ENCODE data around the gene UTS2R.

Gene UTS2R

GRCh38 chr17:82355770-82356427 lies 15.7 kb upstream of the UTS2R start:
- H2BK5ac ChIP-seq (ENCODE audit: low read length) = peak overlapping the region; percentile 30
- no peak overlapping the region for H2AFZ ChIP-seq (ENCODE audit: low read length)
- no peak for DNase-seq (ENCODE audit: low spot score)
- H3K9ac ChIP-seq (ENCODE audit: low read depth, low read length, poor library complexity) = no peak overlapping the region
- no peak overlapping the region for H3K14ac ChIP-seq (ENCODE audit: low read length)
- H2BK15ac ChIP-seq (ENCODE audit: low read length) = peak overlapping the region; percentile 91
- H3K27me3 ChIP-seq (ENCODE audit: control insufficient read depth in 3 of 3, insufficient read depth in 3 of 3, low read depth in 1 of 3, low read length in 3 of 3) = peaks cover 0 to 3% (median 0%) of the 10 kb centered on the region in 3 experiments
- H2BK12ac ChIP-seq (ENCODE audit: low read length) = no peak overlapping the region
- WGBS, 2 donors (ENCODE audit: extremely low coverage in 2 of 2, insufficient read length in 2 of 2, insufficient replicate concordance in 1 of 2) = no CpG with 5 or more reads among the region's 11 CpGs
- H4K8ac ChIP-seq (ENCODE audit: low read depth, low read length) = no peak overlapping the region
- H3K4me3 ChIP-seq (ENCODE audit: low read length in 2 of 2) = no peak overlapping the region
- H3K4me1 ChIP-seq (ENCODE audit: control insufficient read depth in 2 of 2, insufficient read depth in 1 of 2, low read depth in 1 of 2, low read length in 2 of 2) = peaks cover 8 to 11% of the 10 kb centered on the region in 2 donors
- H3K9me3 ChIP-seq (replicated peaks in 1 of 2; ENCODE audit: control insufficient read depth in 2 of 2, insufficient read depth in 1 of 2, low read depth in 1 of 2, low read length in 2 of 2) = no peaks in the 10 kb centered on the region
- no peak overlapping the region for H2AK5ac ChIP-seq (ENCODE audit: low read depth, low read length)
- H3K36me3 ChIP-seq (replicated peaks in 1 of 2; ENCODE audit: control insufficient read depth in 2 of 2, insufficient read depth in 2 of 2, low read length in 2 of 2) = no peaks in the 10 kb centered on the region
- peak overlapping the region; percentile 16 for H4K91ac ChIP-seq (ENCODE audit: low read depth, low read length, poor library complexity)
- no peak overlapping the region for H3K4ac ChIP-seq (ENCODE audit: low read length)
- no peak overlapping the region for H3K4me2 ChIP-seq (ENCODE audit: insufficient read depth, low read length, poor library complexity, severe bottlenecking)
- no peak overlapping the region for H3K23ac ChIP-seq (ENCODE audit: low read depth, low read length, poor library complexity)
- H3K79me1 ChIP-seq (ENCODE audit: low read depth, low read length) = no peaks in the 10 kb centered on the region
- H3K18ac ChIP-seq (ENCODE audit: low read length) = peak overlapping the region; percentile 79
- H3K27ac ChIP-seq (replicated peaks; ENCODE audit: low read length) = no peak overlapping the region
- H2BK120ac ChIP-seq (ENCODE audit: low read depth, low read length) = no peak overlapping the region

- no peak overlapping the region for H3K27ac ChIP-seq (replicated peaks; ENCODE audit: low read length)
Measured at GRCh38 chr17:82356845-82357355, 14.7 kb upstream of the UTS2R start.

GRCh38 chr17:82357394-82357793 lies 14.2 kb upstream of the UTS2R start:
- H3K23ac ChIP-seq (ENCODE audit: low read depth, low read length, poor library complexity) = no peak overlapping the region
- H3K18ac ChIP-seq (ENCODE audit: low read length) = no peak overlapping the region
- no peak overlapping the region for H4K91ac ChIP-seq (ENCODE audit: low read depth, low read length, poor library complexity)
- H2AK5ac ChIP-seq (ENCODE audit: low read depth, low read length) = no peak overlapping the region
- no peak overlapping the region for H2AFZ ChIP-seq (ENCODE audit: low read length)
- H3K14ac ChIP-seq (ENCODE audit: low read length) = no peak overlapping the region
- no peak overlapping the region for H3K9ac ChIP-seq (ENCODE audit: low read depth, low read length, poor library complexity)
- no CpG with 5 or more reads among the region's 2 CpGs for WGBS, 2 donors (ENCODE audit: extremely low coverage in 2 of 2, insufficient read length in 2 of 2, insufficient replicate concordance in 1 of 2)
- no peak overlapping the region for H2BK5ac ChIP-seq (ENCODE audit: low read length)
- H2BK12ac ChIP-seq (ENCODE audit: low read length) = no peak overlapping the region
- H3K27ac ChIP-seq (replicated peaks; ENCODE audit: low read length) = no peak overlapping the region
- no peak overlapping the region for H3K4ac ChIP-seq (ENCODE audit: low read length)
- no peak overlapping the region for H2BK15ac ChIP-seq (ENCODE audit: low read length)
- DNase-seq (ENCODE audit: low spot score) = no peak
- H4K8ac ChIP-seq (ENCODE audit: low read depth, low read length) = no peak overlapping the region
- H3K4me1 ChIP-seq (ENCODE audit: control insufficient read depth in 2 of 2, insufficient read depth in 1 of 2, low read depth in 1 of 2, low read length in 2 of 2) = peaks cover 5 to 11% of the 10 kb centered on the region in 2 donors
- H3K36me3 ChIP-seq (replicated peaks in 1 of 2; ENCODE audit: control insufficient read depth in 2 of 2, insufficient read depth in 2 of 2, low read length in 2 of 2) = no peaks in the 10 kb centered on the region
- H3K9me3 ChIP-seq (replicated peaks in 1 of 2; ENCODE audit: control insufficient read depth in 2 of 2, insufficient read depth in 1 of 2, low read depth in 1 of 2, low read length in 2 of 2) = no peaks in the 10 kb centered on the region
- H3K4me2 ChIP-seq (ENCODE audit: insufficient read depth, low read length, poor library complexity, severe bottlenecking) = no peak overlapping the region
- H3K79me1 ChIP-seq (ENCODE audit: low read depth, low read length) = no peaks in the 10 kb centered on the region
- H2BK120ac ChIP-seq (ENCODE audit: low read depth, low read length) = no peak overlapping the region
- no peak overlapping the region for H3K4me3 ChIP-seq (ENCODE audit: low read length in 2 of 2)
- peaks cover 0 to 3% (median 0%) of the 10 kb centered on the region in 3 experiments for H3K27me3 ChIP-seq (ENCODE audit: control insufficient read depth in 3 of 3, insufficient read depth in 3 of 3, low read depth in 1 of 3, low read length in 3 of 3)

More at GRCh38 chr17:82356845-82357355, 14.7 kb upstream of the UTS2R start:
- H3K4me2 ChIP-seq (ENCODE audit: insufficient read depth, low read length, poor library complexity, severe bottlenecking) = no peak overlapping the region
- no peaks in the 10 kb centered on the region for H3K9me3 ChIP-seq (replicated peaks in 1 of 2; ENCODE audit: control insufficient read depth in 2 of 2, insufficient read depth in 1 of 2, low read depth in 1 of 2, low read length in 2 of 2)
- H3K4ac ChIP-seq (ENCODE audit: low read length) = peak overlapping the region; percentile 32
- peak overlapping the region; percentile 34 for H3K23ac ChIP-seq (ENCODE audit: low read depth, low read length, poor library complexity)
- H2AK5ac ChIP-seq (ENCODE audit: low read depth, low read length) = peak overlapping the region; percentile 99
- H2BK5ac ChIP-seq (ENCODE audit: low read length) = peak overlapping the region; percentile 30
- H2BK12ac ChIP-seq (ENCODE audit: low read length) = no peak overlapping the region
- no CpG with 5 or more reads among the region's 20 CpGs for WGBS, 2 donors (ENCODE audit: extremely low coverage in 2 of 2, insufficient read length in 2 of 2, insufficient replicate concordance in 1 of 2)
- peak overlapping the region; percentile 79 for H3K14ac ChIP-seq (ENCODE audit: low read length)
- peaks cover 0 to 3% (median 0%) of the 10 kb centered on the region in 3 experiments for H3K27me3 ChIP-seq (ENCODE audit: control insufficient read depth in 3 of 3, insufficient read depth in 3 of 3, low read depth in 1 of 3, low read length in 3 of 3)
- DNase-seq (ENCODE audit: low spot score) = no peak
- no peak overlapping the region for H4K91ac ChIP-seq (ENCODE audit: low read depth, low read length, poor library complexity)
- peak overlapping the region; percentile 49 for H2AFZ ChIP-seq (ENCODE audit: low read length)
- no peaks in the 10 kb centered on the region for H3K79me1 ChIP-seq (ENCODE audit: low read depth, low read length)
- peaks cover 8 to 11% of the 10 kb centered on the region in 2 donors for H3K4me1 ChIP-seq (ENCODE audit: control insufficient read depth in 2 of 2, insufficient read depth in 1 of 2, low read depth in 1 of 2, low read length in 2 of 2)
- no peak overlapping the region for H4K8ac ChIP-seq (ENCODE audit: low read depth, low read length)
- peak overlapping the region; percentile 40 for H3K9ac ChIP-seq (ENCODE audit: low read depth, low read length, poor library complexity)
- no peaks in the 10 kb centered on the region for H3K36me3 ChIP-seq (replicated peaks in 1 of 2; ENCODE audit: control insufficient read depth in 2 of 2, insufficient read depth in 2 of 2, low read length in 2 of 2)
- H2BK15ac ChIP-seq (ENCODE audit: low read length) = peak overlapping the region; percentile 91
- H2BK120ac ChIP-seq (ENCODE audit: low read depth, low read length) = no peak overlapping the region
- peak overlapping the region; percentile 24 for H3K18ac ChIP-seq (ENCODE audit: low read length)
- no peak overlapping the region for H3K4me3 ChIP-seq (ENCODE audit: low read length in 2 of 2)

- H3K27ac ChIP-seq (replicated peaks; ENCODE audit: low read length) = no peak within 1 kb of the TSS
- no peak within 1 kb of the TSS for H2BK120ac ChIP-seq (ENCODE audit: low read depth, low read length)
- H2BK15ac ChIP-seq (ENCODE audit: low read length) = peak within 1 kb of the TSS; percentile 10
- H3K9me3 ChIP-seq (replicated peaks in 1 of 2; ENCODE audit: control insufficient read depth in 2 of 2, insufficient read depth in 1 of 2, low read depth in 1 of 2, low read length in 2 of 2) = no peaks in the 10 kb centered on the region
- H3K4me1 ChIP-seq (ENCODE audit: control insufficient read depth in 2 of 2, insufficient read depth in 1 of 2, low read depth in 1 of 2, low read length in 2 of 2) = peaks cover 8 to 11% of the 10 kb centered on the region in 2 donors
- no peak within 1 kb of the TSS for H3K4me2 ChIP-seq (ENCODE audit: insufficient read depth, low read length, poor library complexity, severe bottlenecking)
- no peaks in the 10 kb centered on the region for H3K79me1 ChIP-seq (ENCODE audit: low read depth, low read length)
- peak within 1 kb of the TSS; percentile 15 for H3K18ac ChIP-seq (ENCODE audit: low read length)
- no peaks in the 10 kb centered on the region for H3K36me3 ChIP-seq (replicated peaks in 1 of 2; ENCODE audit: control insufficient read depth in 2 of 2, insufficient read depth in 2 of 2, low read length in 2 of 2)
- H2AFZ ChIP-seq (ENCODE audit: low read length) = peak within 1 kb of the TSS; percentile 54
- H3K4me3 ChIP-seq (ENCODE audit: low read length in 2 of 2) = no peak within 1 kb of the TSS
- H4K91ac ChIP-seq (ENCODE audit: low read depth, low read length, poor library complexity) = no peak within 1 kb of the TSS
- no peak within 1 kb of the TSS for H4K8ac ChIP-seq (ENCODE audit: low read depth, low read length)
- DNase-seq (ENCODE audit: low spot score) = no peak
- H2BK12ac ChIP-seq (ENCODE audit: low read length) = no peak within 1 kb of the TSS
- H3K9ac ChIP-seq (ENCODE audit: low read depth, low read length, poor library complexity) = no peak within 1 kb of the TSS
- no peak within 1 kb of the TSS for H3K23ac ChIP-seq (ENCODE audit: low read depth, low read length, poor library complexity)
- H3K4ac ChIP-seq (ENCODE audit: low read length) = no peak within 1 kb of the TSS
- H2BK5ac ChIP-seq (ENCODE audit: low read length) = no peak within 1 kb of the TSS
- peaks cover 0 to 3% (median 0%) of the 10 kb centered on the region in 3 experiments for H3K27me3 ChIP-seq (ENCODE audit: control insufficient read depth in 3 of 3, insufficient read depth in 3 of 3, low read depth in 1 of 3, low read length in 3 of 3)
- no peak within 1 kb of the TSS for H3K14ac ChIP-seq (ENCODE audit: low read length)
- WGBS, 2 donors (ENCODE audit: extremely low coverage in 2 of 2, insufficient read length in 2 of 2, insufficient replicate concordance in 1 of 2) = no CpG with 5 or more reads among the region's 21 CpGs
- H2AK5ac ChIP-seq (ENCODE audit: low read depth, low read length) = peak within 1 kb of the TSS; percentile 8
Measured at GRCh38 chr17:82358465-82359350, 12.9 kb upstream of the UTS2R start, which contains the start of gene TEX19. Gene TEX19 (plus strand): TSS chr17:82359247. CDS start chr17:82362151, 2,904 bp downstream.

Data from neuronal stem cell (in vitro differentiated cells).